Stimulated activated CD8-positive, alpha-beta memory T cell treated with anti-CD3 and anti-CD28 coated beads, Interleukin-7, amount 100 ng/mL, for 24 hours (primary cell): ENCODE data around the gene RNLS.

Source experiments
- DNase-seq: peaks from one replicate; pipeline ENCODE4 v3.0.0-alpha.2; 2020; ENCODE audit warnings: low read depth

The RNLS gene

GRCh38 chr10:88259381-88259780 lies 323.7 kb downstream of the RNLS start:
- DNase-seq, result no peak

- no peak for DNase-seq
Measured at GRCh38 chr10:88256886-88257285, 326.2 kb downstream of the RNLS start.

GRCh38 chr10:88256013-88256680 lies 327.0 kb downstream of the RNLS start:
- no peak for DNase-seq

DNA sequence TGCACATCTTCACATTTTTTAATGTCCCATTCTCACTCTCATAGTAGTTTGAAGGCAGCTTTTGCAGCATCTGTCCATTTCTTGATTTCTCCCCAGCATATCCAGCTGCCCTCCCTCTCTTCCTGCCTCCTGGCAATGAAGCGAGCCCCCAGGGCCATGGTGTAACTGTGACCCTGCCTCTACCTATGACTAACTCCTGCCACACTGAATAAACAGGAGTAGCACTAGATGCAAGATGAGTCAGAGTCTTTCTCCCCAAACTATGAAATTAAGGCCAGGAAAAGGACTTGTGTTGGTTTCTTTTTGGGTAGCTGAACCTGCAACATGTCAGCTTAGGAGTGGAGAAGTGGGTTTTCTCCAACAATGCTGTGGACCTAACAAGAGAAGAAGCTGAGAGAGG lies 329.0 kb downstream of the RNLS start:
- DNase-seq, result no peak

DNA sequence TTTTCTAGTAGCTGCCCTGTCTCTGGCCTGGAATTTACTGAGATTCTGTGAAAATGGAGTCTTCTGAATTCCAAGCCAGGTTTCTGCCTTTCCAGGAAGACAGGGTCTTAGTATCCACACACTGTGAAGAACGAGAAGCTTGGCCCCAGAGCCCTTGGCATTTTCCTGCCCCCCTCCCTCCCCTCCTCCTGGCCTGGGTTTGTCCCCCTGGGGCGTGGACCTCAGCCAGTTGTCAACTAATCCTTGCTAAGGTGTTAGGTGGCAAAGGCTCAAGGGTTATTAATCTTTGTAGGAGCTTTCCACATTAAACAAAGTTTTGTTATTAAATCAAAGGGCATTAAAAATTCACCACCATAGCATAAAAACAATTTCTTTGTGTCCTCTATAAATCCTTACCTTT lies 329.5 kb downstream of the RNLS start:
- DNase-seq, result no peak

GRCh38 chr10:88253128-88253527 lies 330.0 kb downstream of the RNLS start:
- no peak for DNase-seq

GRCh38 chr10:88249450-88249849 lies 333.7 kb downstream of the RNLS start:
- DNase-seq, result no peak

DNA sequence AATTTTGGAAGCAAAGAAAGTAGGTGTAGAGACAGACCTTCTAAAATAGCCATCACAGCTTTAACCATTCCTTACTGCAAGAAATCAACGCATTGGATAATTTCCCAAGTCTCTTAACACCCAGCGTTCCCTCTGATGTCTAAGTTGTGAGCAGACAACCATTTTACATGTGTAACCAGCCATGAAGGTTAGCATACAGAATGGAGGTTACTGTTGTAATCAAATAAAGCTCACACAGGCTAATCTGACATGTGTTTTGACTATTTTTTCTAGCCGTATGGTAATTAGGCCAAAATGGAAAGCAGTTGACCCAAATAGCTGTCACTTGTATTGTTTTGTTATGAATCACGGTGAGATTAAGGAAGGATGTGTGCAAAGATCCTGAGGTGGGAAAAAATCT lies 336.4 kb downstream of the RNLS start:
- DNase-seq, result no peak

DNA sequence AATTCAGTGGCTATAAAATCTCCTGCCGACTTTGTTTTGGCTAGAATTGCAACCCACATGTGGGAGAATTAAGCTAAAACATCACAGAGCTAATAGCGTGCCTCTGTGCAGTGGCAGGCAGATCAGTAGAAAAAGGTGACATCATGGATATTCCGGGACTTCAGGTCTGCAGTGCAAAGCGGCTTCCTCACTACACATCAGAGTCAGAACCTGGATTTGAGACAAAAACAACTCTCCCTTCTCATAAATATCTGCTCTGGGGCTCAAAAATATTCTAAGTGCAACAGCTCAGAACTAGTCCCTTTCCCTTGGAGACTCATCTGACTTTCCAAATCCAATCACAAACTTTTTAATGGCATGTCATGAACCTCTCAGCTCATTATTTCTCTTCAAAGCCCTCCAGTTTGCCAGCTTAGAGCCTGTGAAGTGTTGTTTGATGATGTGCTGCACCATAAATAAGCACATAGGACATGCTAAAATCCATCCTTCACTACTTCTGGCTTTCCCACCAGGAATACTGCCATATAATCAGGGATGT lies 337.1 kb downstream of the RNLS start:
- DNase-seq, result no peak

DNA sequence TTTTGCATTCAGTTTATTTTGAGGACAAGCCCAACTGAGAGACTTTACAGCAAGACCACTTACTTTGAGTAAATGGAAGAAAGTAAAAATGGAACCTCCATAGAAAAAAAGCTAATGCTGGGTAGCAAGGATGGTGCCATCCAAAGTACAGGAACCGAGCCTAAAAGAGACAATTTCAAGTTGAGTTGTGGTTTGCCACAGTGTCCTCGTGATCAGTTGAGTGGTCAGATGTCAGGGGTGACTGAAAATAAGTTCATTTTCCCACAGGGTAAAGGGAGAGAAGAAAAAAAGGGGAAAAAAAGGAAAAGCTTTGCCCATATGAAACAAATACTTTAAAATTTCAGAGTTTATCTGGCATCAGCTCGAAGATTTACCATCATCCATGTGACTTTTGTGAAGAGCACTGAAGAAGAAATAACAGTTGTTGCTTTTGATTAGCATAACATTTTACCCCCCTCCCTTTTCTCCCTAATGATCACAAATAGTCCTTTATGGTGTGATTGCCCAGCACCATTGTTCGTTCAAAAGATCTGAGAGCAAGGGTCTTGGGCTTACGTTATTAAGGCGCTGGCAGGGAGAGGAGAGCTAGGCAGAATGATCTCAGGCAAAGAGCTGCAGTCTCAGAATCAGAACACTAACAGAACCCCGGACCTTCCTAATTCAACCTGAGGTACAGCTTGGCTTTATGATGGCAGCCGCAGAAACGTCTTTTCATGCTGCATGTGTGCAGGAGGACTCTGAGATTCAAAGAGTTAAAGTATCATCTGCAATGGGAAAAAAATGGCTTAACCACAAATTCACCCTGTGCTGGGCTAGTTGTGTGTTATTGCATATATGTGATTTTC lies 338.1 kb downstream of the RNLS start:
- no peak for DNase-seq

- DNase-seq, result no peak
Measured at GRCh38 chr10:88243836-88244730, 339.0 kb downstream of the RNLS start.

GRCh38 chr10:88243202-88243744 lies 339.8 kb downstream of the RNLS start:
- DNase-seq, result no peak

- no peak for DNase-seq
Measured at GRCh38 chr10:88241501-88241900, 341.6 kb downstream of the RNLS start.

DNA sequence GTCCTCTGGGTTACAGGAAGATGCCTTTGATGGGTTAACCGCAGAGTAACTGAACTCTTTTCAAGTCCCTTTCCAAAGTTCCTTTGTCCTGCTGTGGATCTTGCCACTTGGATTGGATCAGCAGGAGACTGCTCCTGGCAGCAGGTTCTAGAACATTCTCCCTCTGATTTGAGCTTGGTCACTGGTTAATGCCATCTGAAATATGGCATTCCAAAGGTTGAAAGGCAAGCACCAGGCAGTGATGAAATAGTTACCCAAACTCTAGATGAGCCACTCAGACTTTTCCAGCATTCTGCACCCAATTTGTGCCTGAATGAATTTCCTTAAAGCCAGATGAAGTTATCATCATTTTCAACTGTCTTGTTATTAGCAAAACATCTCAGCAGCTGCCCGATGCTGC lies 343.9 kb downstream of the RNLS start:
- DNase-seq, result no peak

- DNase-seq, result no peak
Measured at GRCh38 chr10:88238615-88238914, 344.6 kb downstream of the RNLS start.

DNA sequence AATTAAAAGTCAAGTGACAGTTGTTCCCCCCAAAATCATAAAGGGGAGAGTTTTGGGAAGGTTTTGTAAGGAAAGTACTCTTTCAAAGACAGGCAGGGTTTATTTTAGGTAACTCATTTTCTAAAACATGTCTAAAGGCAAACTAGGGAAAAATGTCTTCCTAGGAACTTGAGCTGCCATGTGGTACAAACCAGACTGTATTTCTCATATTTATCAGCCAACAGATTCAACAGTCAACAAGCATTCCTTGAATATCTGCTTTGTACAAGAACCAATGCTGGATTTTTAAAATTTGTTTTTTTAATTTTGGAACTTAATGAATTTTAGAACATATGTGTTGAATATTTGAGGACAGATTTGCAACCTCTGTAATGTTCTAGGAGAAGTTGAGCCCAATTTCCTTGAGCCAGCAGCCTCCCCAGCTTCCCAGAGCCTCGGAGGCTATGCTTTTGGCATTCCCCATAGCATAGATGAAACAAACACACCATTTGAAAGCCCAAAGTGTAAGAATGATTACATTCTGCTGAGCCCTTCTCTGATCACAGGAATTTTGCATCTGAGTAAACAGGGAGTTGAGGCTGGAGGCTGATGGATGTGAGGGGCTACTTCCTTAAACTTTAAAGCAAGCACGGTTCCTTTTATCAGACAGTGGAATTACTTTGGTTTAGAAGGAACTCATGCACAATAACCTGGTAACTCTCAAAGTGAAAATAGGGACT lies 345.1 kb downstream of the RNLS start:
- DNase-seq, result no peak

DNA sequence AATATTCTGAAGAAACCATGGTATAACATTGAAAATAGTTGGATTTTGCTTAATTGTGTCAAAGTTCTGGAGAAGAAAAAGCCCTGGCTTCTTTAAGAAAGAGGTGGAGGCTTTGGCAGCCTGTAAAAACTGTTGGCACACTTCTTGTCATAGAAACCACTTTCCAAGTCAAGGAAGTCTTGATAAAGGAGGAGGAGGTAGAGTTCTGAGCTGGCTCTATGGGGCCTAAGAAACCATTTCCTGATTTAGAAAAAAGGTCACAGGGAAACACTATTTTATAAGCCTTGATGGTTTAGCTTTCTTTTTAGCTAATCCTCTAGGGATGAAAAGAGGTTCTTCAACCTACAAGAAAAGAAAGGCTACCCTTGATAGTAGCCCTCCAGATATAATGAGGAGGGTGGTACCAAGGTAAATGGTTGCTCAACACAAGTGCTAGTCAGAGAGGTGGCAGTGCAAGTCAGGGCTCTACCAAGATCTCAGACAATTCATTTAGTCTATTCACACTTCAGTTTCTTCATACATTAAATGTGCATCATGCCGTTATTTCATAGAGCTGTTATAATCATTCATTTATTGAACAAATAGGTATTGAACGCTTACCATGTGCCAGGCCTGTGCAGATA lies 346.9 kb downstream of the RNLS start:
- DNase-seq, result no peak

GRCh38 chr10:88234297-88234696 lies 348.8 kb downstream of the RNLS start:
- DNase-seq, result no peak

DNA sequence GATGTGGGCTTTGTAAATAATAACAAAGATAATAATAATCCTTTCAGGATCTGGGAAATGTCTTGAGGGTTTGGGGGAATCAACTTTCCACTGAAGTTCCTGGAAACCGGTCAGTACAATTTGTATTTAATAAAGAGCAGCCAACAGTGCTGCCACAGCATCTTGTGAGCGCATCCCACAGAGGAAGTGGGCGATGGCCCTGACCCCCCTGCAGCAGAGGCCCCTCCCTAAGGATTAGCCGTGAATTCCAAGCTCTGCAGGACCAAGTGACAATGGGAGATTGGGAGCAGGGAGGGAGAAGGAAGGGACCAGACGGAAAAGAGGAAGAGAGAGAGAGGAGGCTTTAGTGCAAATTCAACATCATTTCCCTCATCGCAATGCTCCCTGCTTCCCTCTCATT lies 349.2 kb downstream of the RNLS start:
- no peak for DNase-seq

- no peak for DNase-seq
Measured at GRCh38 chr10:88232983-88233543, 350.1 kb downstream of the RNLS start.
